GM19452 (cell line): Measurements from ENCODE around the gene FCRL4.

Source experiments
- ATAC-seq: cut with Tn5 transposase; IDR thresholded peaks from one replicate; pipeline ENCODE4 v1.9.1; 2021; ENCODE audit not compliant: unreplicated experiment

FCRL4 gene

GRCh38 chr1:157597959-157598667 is at the start of gene FCRL4:
Gene FCRL4 (minus strand): TSS chr1:157598085. CDS start chr1:157597944, 141 bp downstream.
- ATAC-seq: peak; percentile 63

- no peak for ATAC-seq
Observed at GRCh38 chr1:157646144-157646543, 48.3 kb upstream of the FCRL4 start.

DNA sequence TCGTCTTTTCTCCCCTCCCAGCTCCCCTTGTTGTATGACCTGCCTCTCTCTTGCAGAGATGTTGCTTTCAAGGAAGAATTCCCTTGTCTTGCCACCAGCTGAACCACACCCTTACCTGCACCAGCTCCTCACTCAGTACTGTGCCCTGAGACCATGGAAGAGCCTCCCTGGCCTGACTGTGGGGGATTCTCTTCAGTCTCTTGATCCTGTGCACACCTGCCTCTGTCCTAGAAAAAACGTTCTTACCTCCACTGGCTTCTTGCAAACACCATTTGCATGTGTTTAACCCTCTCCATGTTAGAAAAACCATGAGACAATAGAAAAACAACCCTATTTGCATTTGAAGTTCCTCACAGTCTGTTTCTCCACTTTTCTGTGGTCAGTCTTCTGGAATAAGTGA is 43.3 kb upstream of the FCRL4 start:
- ATAC-seq: no peak

- no peak for ATAC-seq
Observed at GRCh38 chr1:157639800-157640199, 41.9 kb upstream of the FCRL4 start.

GRCh38 chr1:157628773-157629172 is 30.9 kb upstream of the FCRL4 start:
- no peak for ATAC-seq

GRCh38 chr1:157626099-157626498 is 28.2 kb upstream of the FCRL4 start:
- ATAC-seq: no peak

GRCh38 chr1:157624471-157624870 is 26.6 kb upstream of the FCRL4 start:
- ATAC-seq: no peak

DNA sequence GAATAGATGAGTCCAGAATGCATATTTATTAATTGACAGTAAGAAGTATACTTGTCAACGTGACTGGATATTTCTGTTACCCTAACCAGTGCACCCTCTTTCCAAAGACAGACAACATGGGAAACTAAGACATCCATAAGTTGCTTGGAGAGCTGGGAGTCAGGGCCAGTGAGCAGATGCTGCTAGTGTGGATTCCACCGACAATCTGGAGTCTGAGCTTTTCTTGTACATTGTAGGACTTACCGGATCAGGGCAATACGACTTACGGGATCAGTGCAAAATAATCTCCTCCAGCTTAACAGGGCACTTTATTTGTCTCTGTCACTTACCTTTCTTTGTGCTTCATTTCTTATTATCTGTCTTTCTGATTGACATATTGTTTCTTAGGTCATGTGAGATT is 24.6 kb upstream of the FCRL4 start:
- ATAC-seq: no peak

- ATAC-seq: no peak
Observed at GRCh38 chr1:157618190-157618589, 20.3 kb upstream of the FCRL4 start.

GRCh38 chr1:157600236-157600635 is 2.4 kb upstream of the FCRL4 start:
- no peak for ATAC-seq

GRCh38 chr1:157596384-157596783 is 1.5 kb downstream of the FCRL4 start:
- peak; percentile 32 for ATAC-seq

GRCh38 chr1:157595356-157595755 is 2.5 kb downstream of the FCRL4 start:
- peak; percentile 54 for ATAC-seq

DNA sequence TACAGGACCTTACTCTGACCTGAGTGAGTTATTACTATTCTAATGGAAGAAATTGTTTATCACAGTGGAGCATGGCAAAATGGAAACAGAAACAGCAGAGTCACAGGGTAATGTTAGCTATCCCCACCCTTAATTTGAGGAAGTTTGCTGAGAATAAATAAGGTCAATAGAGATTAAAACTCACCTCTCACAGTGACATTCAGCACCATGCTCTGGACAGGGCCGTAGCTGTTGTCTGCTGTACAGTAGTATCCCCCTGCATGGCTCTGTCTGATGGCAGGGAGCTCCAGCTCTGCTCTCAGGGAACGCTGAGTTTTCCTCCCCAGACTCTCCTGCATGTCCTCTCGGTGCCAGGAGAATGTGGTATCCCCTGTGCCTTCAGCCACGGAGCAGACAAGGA is 11.9 kb downstream of the FCRL4 start:
- no peak for ATAC-seq

DNA sequence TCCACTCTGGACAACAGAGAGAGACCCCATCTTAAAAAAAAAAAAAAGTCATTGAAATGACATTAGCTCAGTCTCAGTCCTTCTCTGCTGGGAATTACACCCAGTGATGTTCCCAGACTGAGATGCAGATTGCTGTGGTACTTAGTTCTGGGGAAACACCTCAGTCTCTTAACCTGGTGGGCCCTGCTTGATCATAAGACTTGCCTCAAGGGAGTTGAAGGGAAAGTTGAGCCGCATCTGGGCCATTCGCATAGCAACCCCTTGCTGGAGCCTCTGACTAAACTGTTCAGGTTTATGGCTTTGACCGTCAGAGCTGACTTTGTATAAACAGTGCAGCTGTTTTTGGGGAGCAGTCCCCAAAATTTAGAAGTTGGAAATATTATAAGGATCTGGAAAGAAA is 13.4 kb downstream of the FCRL4 start:
- ATAC-seq: no peak

GRCh38 chr1:157580828-157581210 is 17.1 kb downstream of the FCRL4 start:
- ATAC-seq: no peak

GRCh38 chr1:157580179-157580827 is 17.6 kb downstream of the FCRL4 start:
- ATAC-seq: no peak

DNA sequence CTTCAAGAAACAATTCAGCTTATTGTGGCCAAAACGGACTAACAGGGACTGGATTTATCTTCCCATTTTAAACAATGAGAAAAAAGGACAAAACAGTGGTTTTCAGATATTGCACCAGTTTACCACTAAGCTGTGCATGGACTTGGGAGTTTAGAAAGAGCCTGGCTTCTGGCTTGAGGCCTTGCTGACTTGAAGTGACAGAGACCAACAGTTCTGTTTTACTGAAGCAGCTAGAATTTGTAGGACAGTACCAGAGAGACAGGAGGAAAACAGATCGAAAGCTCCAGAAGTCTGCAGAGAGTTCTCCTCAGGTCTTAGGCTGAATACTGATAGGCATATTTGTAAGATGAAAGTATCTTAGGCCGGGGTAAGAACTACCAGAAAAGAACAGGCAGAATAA is 20.5 kb downstream of the FCRL4 start:
- no peak for ATAC-seq

DNA sequence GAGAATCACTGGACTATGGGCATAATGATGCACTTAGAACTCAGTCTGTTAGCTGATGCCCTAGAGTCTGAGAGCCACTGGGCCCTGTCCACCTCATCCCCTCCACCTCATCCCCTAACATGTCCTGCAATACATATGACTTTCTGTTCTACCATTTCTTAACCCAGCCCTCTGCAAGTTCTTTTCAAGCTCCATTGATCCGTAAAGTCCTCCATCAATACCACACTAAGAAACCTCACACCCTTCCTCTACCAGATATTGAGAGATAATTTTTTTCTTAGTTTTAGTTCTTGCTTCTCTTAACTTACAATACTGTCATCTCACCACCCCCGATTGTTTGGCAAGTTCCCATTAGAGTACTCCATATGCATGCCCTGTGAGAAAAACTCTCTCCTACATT is 22.1 kb downstream of the FCRL4 start:
- peak; percentile 68 for ATAC-seq

- ATAC-seq: no peak
Observed at GRCh38 chr1:157574836-157575235, 23.0 kb downstream of the FCRL4 start.

- peak; percentile 42 for ATAC-seq
Observed at GRCh38 chr1:157566484-157567300, 31.2 kb downstream of the FCRL4 start.

DNA sequence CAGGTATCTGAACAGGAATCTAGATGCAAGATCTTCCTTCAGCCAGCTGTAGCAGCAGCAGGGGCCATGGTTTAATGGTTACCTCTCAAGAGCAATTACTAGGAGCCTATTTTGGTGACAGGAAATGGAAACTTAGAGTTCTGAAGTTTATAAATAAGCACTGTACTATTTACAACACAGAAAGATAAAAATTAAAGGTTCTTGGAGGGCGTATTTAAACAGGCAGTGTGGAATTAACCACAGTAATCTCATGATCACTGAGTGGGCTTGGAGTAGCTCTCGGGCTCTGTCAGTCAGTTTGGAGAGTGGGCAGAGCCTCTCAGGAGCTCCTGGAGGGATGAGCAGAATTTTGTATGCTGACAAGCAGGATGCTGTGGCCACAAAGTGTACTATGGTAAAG is 35.4 kb downstream of the FCRL4 start:
- ATAC-seq: peak; percentile 57

GRCh38 chr1:157558119-157558518 is 39.8 kb downstream of the FCRL4 start:
- ATAC-seq: no peak
